ENCODE data around the gene TNFRSF1B.

Gene TNFRSF1B

DNA sequence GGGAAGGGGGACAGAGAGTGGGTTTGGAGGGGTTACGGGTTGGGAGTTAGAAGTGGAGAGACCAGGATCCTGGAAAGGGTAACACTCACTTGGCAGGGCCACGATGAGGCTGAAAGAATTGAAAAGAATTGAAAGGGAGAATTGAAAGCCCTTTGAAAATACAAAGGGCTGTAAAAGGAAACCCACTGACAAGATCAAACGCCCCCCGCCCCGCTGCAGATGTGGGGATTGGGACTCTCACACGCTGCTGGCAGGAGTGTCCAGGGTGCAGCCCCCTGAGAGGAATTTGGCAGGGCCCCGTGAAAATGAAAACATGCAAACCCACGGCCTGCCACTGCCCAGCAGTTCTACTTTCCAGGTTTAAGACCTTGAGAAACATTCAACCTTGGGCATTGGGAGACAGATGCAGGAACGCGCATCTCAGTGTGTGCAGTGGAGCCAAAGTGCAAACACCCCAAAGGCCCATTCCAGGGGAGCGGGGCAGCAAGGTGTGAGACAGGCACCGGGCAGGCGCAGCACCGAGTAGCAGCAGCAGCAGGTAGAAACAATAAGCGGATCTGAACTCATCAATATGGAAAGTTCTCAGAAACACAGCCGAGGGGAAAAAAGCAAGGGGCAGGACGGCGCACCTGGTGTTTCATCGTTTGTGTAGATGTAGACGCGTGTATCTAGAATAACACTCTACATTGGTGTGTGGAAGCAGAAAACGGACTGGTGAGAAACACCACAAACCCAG is 8.3 kb upstream of the TNFRSF1B start:
- no peak for DNase-seq

GRCh38 chr1:12159816-12160215 is 7.0 kb upstream of the TNFRSF1B start:
- DNase-seq = no peak

DNA sequence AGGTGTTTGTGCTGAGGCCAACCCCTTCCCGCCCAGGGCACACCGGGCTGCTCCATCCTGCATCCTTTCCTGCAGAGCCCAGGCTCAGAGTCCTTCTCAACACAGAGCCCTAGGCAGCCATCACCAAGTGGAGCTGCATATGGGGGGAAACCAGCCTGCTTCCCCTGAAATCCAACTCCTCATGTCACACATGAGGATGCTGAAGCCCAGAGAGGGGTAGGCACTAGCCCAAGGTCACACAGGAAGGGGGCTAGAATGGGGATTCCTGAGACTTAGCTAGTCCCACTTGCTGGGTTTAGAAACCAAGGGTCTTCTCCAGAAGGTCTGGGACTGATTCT is 5.5 kb upstream of the TNFRSF1B start:
- DNase-seq = no peak

DNA sequence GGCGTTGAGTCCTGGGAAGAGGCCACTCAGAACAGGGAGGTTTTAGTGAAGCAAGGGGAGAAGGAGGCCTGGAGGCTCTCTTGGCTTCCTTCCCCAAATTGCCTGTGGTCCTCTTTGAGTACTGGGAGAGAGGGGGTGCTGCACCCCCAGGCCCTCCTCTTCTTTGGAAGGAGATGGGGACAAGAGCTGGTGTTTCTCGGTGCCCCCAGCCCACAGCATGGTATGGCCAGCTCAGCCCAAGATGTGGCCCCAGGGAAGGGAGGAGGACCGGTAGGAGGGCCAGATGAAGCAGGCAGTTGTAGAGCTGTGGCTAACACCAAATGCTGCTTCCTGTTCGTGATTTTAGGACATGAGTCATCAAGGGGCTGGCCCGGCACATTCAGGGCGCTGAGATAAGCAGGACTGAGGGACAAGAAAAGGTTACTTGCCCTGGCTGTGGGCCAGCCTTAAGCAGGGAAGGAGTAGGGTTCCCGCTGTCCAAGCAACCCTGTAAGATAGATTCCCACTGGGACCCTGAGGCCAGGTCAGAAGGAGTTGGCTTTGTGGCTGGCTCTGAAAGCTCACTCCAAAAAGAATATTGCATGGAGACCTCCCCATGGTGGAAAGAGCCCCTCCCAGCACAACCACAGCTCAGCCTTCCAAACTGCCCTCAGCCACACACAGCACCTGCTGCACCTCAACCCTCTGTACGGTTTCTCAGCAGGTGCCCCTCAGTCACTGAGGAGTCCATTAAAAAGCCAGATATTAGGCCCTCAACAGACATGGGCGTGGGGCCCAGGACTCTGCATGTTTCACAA is 4.9 kb upstream of the TNFRSF1B start:
- DNase-seq = peak; percentile 96

- no peak for DNase-seq
Measured at GRCh38 chr1:12162459-12163137, 4.2 kb upstream of the TNFRSF1B start.

DNA sequence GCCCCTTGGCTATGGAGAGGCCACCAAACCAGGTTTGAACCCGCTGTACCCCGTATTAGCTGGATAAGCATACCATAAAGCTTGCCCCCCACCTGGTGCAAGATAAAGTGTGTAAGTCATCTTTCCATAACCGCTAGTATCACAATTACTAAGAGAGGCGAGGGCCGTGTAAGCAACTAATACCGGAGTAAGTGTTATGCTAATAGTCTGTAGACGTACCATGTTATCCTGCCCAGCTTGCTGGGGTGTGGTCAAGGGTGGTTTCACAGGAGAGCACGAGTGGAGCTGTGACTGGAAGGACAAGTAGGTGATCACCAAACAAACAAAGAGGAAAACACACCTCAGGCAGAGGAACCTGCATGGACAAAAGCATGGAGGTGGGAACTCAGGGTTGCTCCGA is 3.6 kb upstream of the TNFRSF1B start:
- peak; percentile 36 for DNase-seq

DNA sequence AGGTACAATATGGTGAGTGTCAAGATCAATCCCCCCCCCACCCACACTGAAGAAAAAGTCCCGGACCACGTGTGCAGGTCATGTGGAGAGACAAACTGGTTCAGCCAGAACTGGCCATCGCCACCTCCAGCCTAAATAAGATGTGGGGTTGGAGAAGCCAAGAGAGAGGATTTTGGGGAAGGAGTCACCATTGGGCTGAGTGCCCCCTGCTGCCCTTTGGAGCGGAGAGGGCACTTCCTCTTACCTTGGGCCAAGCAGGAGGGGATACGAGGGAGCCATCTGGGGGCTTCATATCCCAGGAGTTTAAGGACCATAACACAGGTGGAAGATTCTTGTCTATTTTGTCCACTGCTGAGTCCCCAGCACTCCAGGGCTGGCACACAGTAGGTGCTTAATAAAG is 2.6 kb upstream of the TNFRSF1B start:
- no peak for DNase-seq

DNA sequence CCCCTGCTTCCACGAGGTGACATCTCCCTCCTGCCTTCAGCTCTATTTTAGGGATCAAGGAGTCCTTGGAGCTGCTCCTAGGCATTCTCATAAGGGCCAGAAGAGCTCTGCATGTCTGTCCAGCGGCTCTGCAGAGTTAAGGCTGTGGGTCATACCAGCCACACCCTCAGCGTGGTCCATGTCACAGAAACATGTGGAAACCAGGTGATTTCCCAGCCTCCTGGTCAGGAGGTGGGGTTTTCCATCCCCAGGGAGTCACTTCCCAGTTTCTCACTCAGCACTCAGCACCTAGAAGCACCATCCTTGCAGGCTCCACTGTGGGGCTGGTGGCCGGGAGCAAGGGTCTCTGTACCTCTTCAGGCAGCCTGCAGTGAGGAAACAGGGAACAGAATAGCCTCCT is 1.4 kb upstream of the TNFRSF1B start:
- no peak for DNase-seq

GRCh38 chr1:12167493-12168429 is 970 bp downstream of the TNFRSF1B start:
- peak; percentile 88 for DNase-seq

GRCh38 chr1:12168451-12169160 is 1.8 kb downstream of the TNFRSF1B start:
- DNase-seq = no peak

DNA sequence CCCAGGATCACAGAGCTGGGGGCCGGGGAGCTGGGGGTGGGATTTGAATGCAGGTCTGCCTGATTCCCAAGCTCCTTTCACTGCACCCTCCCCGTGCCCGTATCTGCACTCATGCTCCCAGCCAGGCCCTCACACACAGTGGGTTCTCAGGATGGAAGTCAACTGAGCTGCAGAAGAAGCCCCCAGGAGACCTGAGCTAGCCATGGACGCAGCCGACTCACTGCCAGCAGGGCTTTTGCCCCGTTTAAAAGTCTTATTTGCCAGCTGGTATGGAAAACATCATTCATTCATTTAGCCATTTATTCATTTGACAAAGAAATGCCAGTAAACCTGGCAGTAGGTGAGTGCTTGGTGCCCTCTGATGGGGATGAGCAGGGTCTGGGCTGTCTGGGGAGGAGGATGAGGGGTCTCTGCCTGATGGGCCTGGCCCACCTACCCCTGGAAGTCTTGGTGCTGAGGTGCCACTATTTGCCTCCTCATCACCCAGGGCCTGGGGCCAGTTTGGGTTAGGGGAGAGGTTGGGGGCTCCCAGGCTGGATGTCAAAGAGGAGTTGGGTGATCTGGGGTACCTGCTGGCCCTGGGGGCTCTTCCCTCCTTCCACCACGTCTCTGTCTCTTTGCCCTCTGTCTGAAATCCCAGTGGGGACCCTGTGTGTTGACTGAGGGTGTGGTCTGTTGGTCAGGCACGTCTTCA is 2.8 kb downstream of the TNFRSF1B start:
- DNase-seq = no peak

GRCh38 chr1:12170263-12170671 is 3.5 kb downstream of the TNFRSF1B start:
- DNase-seq = no peak

DNA sequence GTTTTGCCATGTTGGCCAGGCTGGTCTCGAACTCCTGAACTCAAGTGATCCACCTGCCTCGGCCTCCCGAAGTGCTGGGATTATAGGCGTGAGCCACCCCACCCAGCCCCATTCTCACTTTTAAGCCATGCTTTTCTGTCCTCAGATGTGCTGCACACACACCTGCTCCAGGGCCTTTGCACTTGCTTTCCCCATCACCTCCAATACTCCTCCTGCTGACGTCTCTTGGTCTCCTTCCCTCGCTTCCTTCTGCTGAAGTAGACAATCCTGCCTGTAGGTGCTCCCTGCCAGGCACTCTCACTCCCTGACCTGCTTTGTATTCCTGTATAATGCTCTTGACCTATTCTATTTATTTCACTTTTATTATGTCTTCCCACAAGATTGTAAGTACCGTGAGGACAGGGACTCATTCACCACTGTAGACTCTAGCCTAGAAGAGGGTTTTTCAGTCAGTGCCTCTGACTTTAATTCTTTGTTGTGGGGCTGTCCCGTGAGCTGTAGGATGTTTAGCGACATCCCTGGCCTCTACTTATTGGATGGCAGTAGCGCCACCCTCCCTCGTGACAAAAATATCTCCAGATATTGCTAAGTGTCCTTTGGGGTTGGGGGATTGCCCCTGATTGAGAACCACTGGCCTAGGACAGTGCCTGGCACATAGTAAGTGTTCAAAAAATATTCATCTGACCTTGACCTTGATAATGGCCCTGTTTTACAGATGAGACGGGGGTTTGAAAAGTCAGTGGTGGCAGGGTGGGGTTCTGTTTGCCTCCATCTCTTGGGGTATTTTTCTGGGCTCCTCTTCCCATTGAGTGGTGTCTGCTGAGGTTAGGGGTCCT is 4.6 kb downstream of the TNFRSF1B start:
- no peak for DNase-seq

DNA sequence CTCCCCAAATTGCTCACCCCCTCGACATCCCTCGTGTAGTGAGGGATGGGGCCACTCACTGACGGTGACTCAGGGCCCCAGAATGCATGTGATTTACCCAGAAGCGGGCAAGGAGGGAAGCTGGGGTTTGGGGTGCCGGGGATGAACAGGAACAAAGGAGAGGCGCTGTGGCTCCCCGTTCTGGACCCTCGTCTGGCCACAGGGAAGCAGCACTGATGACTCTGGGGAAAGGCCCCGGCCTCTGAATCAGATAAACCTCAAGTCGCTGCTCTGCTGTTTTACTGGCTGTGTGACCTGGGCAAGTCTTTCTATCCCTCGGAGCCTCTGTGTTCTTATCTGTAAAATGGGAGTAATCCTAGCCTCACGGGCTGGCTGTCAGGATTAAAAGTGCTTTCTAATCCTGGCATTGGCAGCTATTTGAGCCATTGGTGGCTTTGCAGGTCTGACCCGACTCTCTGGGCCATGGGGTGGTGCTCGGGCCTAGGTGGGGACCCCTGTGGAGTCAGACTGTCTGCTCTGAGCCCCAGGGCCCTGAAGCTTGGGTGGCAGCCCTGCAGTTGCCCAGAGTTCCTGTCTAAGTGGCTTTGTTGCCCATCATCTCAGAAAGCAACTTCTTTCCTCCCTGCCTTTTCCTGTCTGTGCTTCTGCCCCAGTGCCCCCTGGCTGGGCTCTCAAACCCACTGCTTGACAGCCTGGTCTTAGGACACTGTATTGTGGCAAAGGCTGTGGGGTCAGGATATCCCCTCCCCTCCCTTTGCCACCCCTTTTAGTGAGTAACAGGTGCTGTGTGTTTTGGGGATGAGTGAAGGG is 5.5 kb downstream of the TNFRSF1B start:
- DNase-seq = no peak

- DNase-seq = no peak
Measured at GRCh38 chr1:12173041-12173509, 6.3 kb downstream of the TNFRSF1B start.

- peak; percentile 38 for DNase-seq
Measured at GRCh38 chr1:12173631-12174121, 6.9 kb downstream of the TNFRSF1B start.

DNA sequence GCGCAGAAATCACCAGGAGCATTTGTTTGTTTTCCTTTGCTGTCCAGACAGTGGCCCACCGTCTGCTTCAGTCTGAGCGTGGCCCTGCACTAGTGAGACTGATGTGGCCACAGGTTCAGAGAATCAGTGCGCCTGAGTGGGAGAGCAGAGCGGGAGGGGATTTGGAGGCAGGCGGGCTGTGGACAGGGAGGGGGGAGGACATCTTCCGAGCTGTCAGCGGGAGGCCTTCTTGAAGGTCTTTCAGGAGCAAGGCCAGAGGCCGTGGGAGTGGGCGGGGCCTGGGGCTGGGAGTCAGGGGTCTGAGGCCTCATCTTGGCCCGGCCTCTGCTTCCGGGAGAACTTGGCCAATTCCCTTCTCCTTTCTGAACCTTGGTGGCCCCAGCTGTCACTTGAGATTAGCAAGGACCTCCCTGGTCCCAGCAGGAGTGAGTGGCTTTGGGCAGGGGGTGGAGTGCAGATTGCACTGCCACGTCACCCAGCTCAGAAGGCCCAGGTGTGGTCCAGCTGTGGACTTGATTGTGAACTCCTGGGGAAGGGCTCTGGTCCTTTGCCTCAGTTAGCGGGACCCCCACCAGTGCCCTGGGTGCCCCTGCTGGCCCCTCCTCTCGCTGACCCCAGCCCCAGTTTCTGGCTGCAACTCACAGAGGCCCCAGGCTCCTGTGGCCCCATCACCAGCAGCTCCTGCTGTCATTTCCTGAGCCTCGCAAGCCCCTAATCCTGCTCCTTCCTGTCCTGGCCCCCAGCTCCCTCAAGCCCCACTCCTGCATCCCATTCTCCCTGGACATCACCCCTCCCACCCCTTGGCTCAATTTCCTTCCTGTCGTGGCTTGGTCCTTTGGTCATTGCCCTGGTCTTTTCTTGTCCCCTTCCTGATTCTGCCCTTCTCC is 8.4 kb downstream of the TNFRSF1B start:
- DNase-seq = no peak
